Vagina (tissue), 2 donors: ENCODE results near the gene NUP210L. TPM values are rescaled to one million over a fixed set of nuclear protein-coding genes. Genes with fewer than 3 reads are reported as not detected.

Source experiments
- DNase-seq, 2 donors: peaks; one replicate each; pipeline ENCODE4 v3.0.0-alpha.2; 2017; ENCODE audit errors: extremely low spot score in 2 of 2
- H3K27ac ChIP-seq: fragments of 200-600 bp; sonication (generic); one replicate; pipeline ENCODE4 v1.5.1; 2019
- H3K27me3 ChIP-seq: fragments of 200-600 bp; sonication (generic); one replicate; pipeline ENCODE4 v1.5.1; 2019
- H3K36me3 ChIP-seq, 2 donors: fragments of 200-600 bp; sonication (generic); one replicate each; pipeline ENCODE4 v1.5.1; 2017 to 2019
- H3K4me1 ChIP-seq: fragments of 200-600 bp; sonication (generic); one replicate; pipeline ENCODE4 v1.5.1; 2019
- H3K4me3 ChIP-seq, 2 donors: fragments of 200-600 bp; sonication (generic); 1 replicate in 1 of 2; 2 replicates in 1 of 2; pipeline ENCODE4 v1.5.1; 2016 to 2019
- H3K9me3 ChIP-seq: fragments of 200-600 bp; sonication (generic); one replicate; pipeline ENCODE4 v1.5.1; 2019
- POLR2A ChIP-seq, 2 donors: fragments of 450-650 bp; IDR thresholded peaks; one replicate each; pipeline ENCODE4 v1.6.1; 2017; ENCODE audit warnings: antibody characterized with exemption in 2 of 2, mild to moderate bottlenecking in 2 of 2, moderate library complexity in 2 of 2
- POLR2AphosphoS5 ChIP-seq, 2 donors: sonication (generic); formaldehyde crosslinking; IDR thresholded peaks; one replicate each; pipeline ENCODE4 v1.9.0; 2017; ENCODE audit warnings: antibody characterized with exemption in 2 of 2, mild to moderate bottlenecking in 2 of 2, low read depth in 1 of 2; ENCODE audit not compliant: insufficient read depth in 1 of 2
- intact Hi-C: fragments of 100-400 bp; cut with DNase I; formaldehyde crosslinking; loops from one replicate; pipeline ENCODE4 v1.15.1; 2023
- total RNA-seq: library from RNA; depleted of rRNA; stranded (reverse); fragments of >200 nt; gene quantifications from one replicate; pipeline ENCODE4 v1.2.3, GENCODE V29; 2016
- TF ChIP-seq, protein P1 (sequence below), 3 experiments: fragments of 450-650 bp in 2 of 3; fragments of 200-600 bp in 1 of 3; sonication (generic) in 1 of 3; IDR thresholded peaks; one replicate each; pipeline ENCODE4 v1.5.1; 2017 to 2019; ENCODE audit warnings: antibody characterized with exemption in 3 of 3, mild to moderate bottlenecking in 2 of 3, moderate library complexity in 2 of 3

The NUP210L gene
- total RNA-seq, 1 donor from 2014 or later: not detected

DNA sequence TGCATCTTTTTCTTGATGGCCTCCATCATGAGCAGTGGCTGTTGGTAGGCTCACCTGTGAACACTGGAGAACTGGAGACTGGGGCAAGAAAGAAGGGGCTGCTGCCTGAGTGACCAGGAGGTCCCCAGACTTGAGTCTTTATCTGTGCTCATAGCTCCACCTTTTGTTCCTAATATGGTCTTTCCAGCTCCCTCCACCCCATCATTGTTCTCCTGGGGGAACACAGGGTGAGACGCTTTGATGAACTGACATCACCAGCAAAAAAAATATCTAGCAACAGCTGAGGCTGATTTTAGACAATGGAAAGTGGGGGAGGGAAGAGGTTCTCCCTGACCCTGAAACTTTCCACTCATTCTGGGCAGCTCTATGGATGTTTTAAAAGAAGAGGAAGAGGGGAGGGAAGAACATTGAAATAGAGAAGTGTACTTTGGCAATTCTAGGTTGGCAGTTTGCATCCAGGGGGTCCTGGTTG, 37.2 kb upstream of the NUP210L start, which contains the start of gene TPM3:
TSS of gene TPM3 (minus strand) at position 111 of the 472 bp plus-strand sequence. CDS start at position 29, 82 bp downstream.
- DNase-seq: no peak
- intact Hi-C loops: no loop called here

DNA sequence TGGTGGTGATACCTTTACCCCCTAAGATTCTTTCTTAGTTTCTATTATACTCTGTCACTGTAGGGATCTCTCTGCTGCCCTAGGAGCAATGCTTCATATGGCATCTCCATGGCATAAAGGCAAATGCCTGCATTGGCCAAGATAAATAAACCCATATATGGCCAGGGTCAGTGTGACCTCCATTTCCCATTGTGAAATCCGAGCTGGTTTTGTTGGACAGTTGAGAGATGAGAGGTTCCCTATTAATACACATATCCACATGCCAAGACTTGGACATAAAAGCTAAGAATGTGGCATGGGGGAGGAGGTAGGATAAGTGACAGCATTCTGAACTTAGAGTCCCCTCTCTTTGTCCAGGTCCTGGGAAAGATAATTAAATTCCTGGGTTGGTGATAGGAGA, 35.7 kb upstream of the NUP210L start:
- intact Hi-C loops: no loop called here
- Histone ChIP-seq H3K27me3 (no peaks in the 10 kb centered on the region), H3K9me3 (no peaks in the 10 kb centered on the region), H3K4me3 (no peak overlapping the region), H3K4me1 (peaks cover 14% of the 10 kb centered on the region), H3K27ac (no peak overlapping the region), H3K36me3 (no peaks in the 10 kb centered on the region)
- no peak for DNase-seq
- TF ChIP-seq POLR2AphosphoS5 (IDR thresholded peaks at IDR 0.05; ENCODE audit: insufficient read depth in 1 of 2, low read depth in 1 of 2): peak in 1 of 2 donors; percentile 16
- TF ChIP-seq, protein P1, sequence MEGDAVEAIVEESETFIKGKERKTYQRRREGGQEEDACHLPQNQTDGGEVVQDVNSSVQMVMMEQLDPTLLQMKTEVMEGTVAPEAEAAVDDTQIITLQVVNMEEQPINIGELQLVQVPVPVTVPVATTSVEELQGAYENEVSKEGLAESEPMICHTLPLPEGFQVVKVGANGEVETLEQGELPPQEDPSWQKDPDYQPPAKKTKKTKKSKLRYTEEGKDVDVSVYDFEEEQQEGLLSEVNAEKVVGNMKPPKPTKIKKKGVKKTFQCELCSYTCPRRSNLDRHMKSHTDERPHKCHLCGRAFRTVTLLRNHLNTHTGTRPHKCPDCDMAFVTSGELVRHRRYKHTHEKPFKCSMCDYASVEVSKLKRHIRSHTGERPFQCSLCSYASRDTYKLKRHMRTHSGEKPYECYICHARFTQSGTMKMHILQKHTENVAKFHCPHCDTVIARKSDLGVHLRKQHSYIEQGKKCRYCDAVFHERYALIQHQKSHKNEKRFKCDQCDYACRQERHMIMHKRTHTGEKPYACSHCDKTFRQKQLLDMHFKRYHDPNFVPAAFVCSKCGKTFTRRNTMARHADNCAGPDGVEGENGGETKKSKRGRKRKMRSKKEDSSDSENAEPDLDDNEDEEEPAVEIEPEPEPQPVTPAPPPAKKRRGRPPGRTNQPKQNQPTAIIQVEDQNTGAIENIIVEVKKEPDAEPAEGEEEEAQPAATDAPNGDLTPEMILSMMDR (IDR thresholded peaks at IDR 0.05): no peak

More for the DNA sequence above, 37.2 kb upstream of the NUP210L start, which contains the start of gene TPM3:
- Histone ChIP-seq H3K36me3 (no peaks in the 10 kb centered on the region), H3K4me1 (peaks cover 14% of the 10 kb centered on the region), H3K27ac (peak within 1 kb of the TSS; percentile 42), H3K4me3 (peak within 1 kb of the TSS in 1 of 2 donors; percentile 1), H3K27me3 (no peaks in the 10 kb centered on the region), H3K9me3 (no peaks in the 10 kb centered on the region)
- TF ChIP-seq, protein P1 (IDR thresholded peaks at IDR 0.05): no peak
- TF ChIP-seq POLR2A (IDR thresholded peaks at IDR 0.05) (no peak), POLR2AphosphoS5 (IDR thresholded peaks at IDR 0.05; ENCODE audit: insufficient read depth in 1 of 2, low read depth in 1 of 2) (no peak)

DNA sequence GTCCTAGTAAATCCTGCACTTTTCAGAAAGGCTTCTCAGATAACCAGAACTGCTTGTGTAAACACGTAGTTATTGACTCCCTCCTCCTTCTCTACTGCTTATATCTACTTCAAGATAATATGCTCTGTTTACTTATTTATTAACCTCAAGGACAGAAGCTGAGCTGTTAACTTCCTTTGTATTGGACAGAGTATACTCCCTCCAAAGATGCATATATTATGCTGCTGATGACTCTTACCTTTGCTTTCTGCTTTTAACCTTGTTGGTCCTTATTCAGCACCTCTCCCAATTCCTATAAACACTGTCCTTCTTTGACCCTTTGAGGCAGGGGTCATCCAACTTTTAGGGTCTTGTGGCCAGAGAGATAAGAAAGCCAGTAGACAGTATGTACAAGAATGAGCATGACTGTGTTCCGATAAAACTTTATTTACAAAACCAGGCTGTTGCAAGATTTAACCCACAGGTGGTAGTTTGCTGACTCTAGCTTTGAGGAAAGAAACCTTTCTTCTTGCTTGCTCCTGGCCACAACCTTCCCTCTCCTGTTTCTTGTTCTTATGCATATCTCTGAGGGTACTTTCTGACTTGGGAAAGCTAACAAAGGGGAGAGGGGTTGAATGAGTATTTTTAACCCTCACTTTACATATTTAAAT, 32.1 kb upstream of the NUP210L start:
- intact Hi-C loops: no loop called here
- H3K9me3 ChIP-seq: no peaks in the 10 kb centered on the region
- no peaks in the 10 kb centered on the region for H3K36me3 ChIP-seq
- H3K4me3 ChIP-seq: no peak overlapping the region
- H3K27me3 ChIP-seq: no peaks in the 10 kb centered on the region
- TF ChIP-seq POLR2A (IDR thresholded peaks at IDR 0.05) (no peak), POLR2AphosphoS5 (IDR thresholded peaks at IDR 0.05; ENCODE audit: insufficient read depth in 1 of 2, low read depth in 1 of 2) (no peak)
- TF ChIP-seq, protein P1 (IDR thresholded peaks at IDR 0.05): no peak
- H3K27ac ChIP-seq: no peak overlapping the region
- DNase-seq: no peak
- peaks cover 4% of the 10 kb centered on the region for H3K4me1 ChIP-seq

DNA sequence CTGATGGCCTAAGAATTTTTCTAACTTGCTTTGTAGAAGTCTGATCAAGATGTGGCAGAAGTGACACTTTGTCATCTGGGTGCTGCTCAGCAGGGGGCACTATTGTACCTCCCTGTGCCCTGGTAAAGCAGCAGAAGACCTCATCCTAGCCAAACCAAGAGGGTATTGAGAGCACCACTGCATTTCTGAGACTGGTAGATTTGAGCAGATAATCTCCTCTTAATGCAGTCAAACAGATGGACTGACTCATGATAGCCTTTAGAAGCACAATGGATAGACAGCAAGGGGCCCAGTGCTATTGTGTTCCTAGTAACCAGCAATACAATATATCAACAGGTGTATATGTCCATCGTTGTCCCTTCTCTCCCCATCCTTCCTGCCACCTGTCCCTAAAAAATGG, 31.3 kb upstream of the NUP210L start:
- Histone ChIP-seq H3K27ac (no peak overlapping the region), H3K36me3 (no peaks in the 10 kb centered on the region), H3K4me1 (peaks cover 9% of the 10 kb centered on the region), H3K9me3 (no peaks in the 10 kb centered on the region), H3K27me3 (no peaks in the 10 kb centered on the region), H3K4me3 (no peak overlapping the region)
- no peak for DNase-seq
- intact Hi-C loops: no loop called here
- no peak for TF ChIP-seq POLR2AphosphoS5 (IDR thresholded peaks at IDR 0.05; ENCODE audit: insufficient read depth in 1 of 2, low read depth in 1 of 2)
- TF ChIP-seq, protein P1 (IDR thresholded peaks at IDR 0.05): no peak
- no peak for TF ChIP-seq POLR2A (IDR thresholded peaks at IDR 0.05)
